ENCODE results near the gene MAP1B.

GRCh38 chr5:72241346-72242003, 134.2 kb downstream of the MAP1B start:
- no peak for TF ChIP-seq CTCF (conservative IDR thresholded peaks at IDR 0.05)
- TF ChIP-seq EZH2 (IDR thresholded peaks at IDR 0.05; ENCODE audit: low read depth), result no peak
